C4-2B (cell line): ENCODE results near the gene CAMK2G.
"Not testable (repeated sequence)": the region's sequence is repeated elsewhere in the genome, so short reads cannot be mapped to it uniquely, and the experiment has no call there.

Experiments
- ZFX ChIP-seq: fragments of 450-650 bp; IDR thresholded peaks from 2 replicates; pipeline ENCODE4 v1.6.1; 2017
- TF ChIP-seq, protein P1 (sequence below): fragments of 450-650 bp; conservative IDR thresholded peaks from 2 replicates; pipeline ENCODE4 v1.5.1; 2017; ENCODE audit warnings: mild to moderate bottlenecking

DNA sequence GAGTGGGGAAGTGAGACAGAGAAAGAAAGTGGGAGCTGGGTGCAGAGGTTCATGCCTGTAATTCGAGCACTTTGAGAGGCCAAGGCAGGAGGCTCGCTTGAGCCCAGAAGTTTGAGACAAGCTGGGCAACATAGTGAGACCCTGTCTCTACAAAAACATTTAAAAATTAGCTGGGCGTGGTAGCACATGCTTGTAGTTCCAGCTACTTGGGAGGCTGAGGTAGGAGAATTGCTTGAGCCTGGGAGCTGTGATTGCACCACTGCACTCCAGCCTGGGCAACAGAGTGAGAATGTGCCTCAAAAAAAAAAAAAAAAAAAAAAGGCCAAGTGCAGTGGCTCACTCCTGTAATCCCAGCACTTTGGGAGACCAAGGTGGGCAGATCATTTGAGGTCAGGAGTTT is 16.5 kb upstream of the CAMK2G start:
- TF ChIP-seq, protein P1, sequence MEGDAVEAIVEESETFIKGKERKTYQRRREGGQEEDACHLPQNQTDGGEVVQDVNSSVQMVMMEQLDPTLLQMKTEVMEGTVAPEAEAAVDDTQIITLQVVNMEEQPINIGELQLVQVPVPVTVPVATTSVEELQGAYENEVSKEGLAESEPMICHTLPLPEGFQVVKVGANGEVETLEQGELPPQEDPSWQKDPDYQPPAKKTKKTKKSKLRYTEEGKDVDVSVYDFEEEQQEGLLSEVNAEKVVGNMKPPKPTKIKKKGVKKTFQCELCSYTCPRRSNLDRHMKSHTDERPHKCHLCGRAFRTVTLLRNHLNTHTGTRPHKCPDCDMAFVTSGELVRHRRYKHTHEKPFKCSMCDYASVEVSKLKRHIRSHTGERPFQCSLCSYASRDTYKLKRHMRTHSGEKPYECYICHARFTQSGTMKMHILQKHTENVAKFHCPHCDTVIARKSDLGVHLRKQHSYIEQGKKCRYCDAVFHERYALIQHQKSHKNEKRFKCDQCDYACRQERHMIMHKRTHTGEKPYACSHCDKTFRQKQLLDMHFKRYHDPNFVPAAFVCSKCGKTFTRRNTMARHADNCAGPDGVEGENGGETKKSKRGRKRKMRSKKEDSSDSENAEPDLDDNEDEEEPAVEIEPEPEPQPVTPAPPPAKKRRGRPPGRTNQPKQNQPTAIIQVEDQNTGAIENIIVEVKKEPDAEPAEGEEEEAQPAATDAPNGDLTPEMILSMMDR = not testable (repeated sequence)
- not testable (repeated sequence) for TF ChIP-seq ZFX
